GM21825 (cell line): ENCODE results near the gene U2SURP.

Experiments used
- ATAC-seq: cut with Tn5 transposase; IDR thresholded peaks from one replicate; pipeline ENCODE4 v1.9.1; 2021; ENCODE audit warnings: mild to moderate bottlenecking, moderate library complexity; ENCODE audit not compliant: unreplicated experiment

Gene U2SURP

GRCh38 chr3:143001369-143002082, at the start of gene U2SURP:
TSS of gene U2SURP (plus strand) at chr3:143001570. CDS start at chr3:143001629, 59 bp downstream.
- ATAC-seq = peak; percentile 90

- no peak for ATAC-seq
Measured at GRCh38 chr3:142951794-142952193, 49.6 kb upstream of the U2SURP start.

- ATAC-seq = no peak
Measured at GRCh38 chr3:142952272-142953193, 48.8 kb upstream of the U2SURP start.

DNA sequence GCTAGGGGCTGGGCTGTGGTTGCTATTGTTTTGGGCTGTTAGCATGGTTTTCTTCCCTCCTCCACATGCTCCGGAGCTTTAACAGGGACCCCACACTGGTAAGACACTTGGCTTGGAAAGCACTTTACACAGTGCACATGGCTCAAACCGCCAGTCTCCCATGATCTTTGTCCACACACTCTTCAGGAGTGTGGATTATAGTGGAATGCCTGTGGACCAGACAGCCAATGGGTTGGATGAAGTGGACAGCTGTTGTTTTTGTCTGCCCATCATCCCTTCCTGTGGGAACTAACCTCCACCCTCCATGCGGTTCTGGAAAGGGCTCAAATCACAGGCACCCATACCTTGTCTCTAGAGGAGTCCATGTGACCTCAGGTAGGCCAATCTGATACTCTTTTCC, 47.9 kb upstream of the U2SURP start:
- ATAC-seq = no peak

- no peak for ATAC-seq
Measured at GRCh38 chr3:142958707-142959106, 42.7 kb upstream of the U2SURP start.

GRCh38 chr3:142960322-142960850, 41.0 kb upstream of the U2SURP start:
- ATAC-seq = no peak

DNA sequence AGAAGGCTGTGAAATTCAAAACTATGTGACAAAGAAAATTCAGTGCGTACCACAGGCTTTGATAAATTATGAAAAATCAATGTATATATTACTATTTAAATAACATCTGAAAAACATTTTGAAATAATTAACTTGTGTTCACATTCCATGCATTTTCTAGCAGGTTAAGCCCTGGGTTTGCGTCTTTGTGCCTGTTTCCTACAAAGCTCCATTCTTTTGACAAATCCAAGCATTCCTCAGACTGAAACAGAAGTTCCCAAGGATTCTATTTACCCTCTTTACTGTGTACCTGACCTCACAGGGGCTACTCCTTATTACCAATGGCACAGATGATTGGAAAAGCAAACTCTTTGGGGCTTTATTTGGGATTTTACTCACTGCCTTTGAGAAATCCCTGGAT, 39.8 kb upstream of the U2SURP start:
- ATAC-seq = no peak

GRCh38 chr3:142962175-142962519, 39.2 kb upstream of the U2SURP start:
- ATAC-seq = no peak

DNA sequence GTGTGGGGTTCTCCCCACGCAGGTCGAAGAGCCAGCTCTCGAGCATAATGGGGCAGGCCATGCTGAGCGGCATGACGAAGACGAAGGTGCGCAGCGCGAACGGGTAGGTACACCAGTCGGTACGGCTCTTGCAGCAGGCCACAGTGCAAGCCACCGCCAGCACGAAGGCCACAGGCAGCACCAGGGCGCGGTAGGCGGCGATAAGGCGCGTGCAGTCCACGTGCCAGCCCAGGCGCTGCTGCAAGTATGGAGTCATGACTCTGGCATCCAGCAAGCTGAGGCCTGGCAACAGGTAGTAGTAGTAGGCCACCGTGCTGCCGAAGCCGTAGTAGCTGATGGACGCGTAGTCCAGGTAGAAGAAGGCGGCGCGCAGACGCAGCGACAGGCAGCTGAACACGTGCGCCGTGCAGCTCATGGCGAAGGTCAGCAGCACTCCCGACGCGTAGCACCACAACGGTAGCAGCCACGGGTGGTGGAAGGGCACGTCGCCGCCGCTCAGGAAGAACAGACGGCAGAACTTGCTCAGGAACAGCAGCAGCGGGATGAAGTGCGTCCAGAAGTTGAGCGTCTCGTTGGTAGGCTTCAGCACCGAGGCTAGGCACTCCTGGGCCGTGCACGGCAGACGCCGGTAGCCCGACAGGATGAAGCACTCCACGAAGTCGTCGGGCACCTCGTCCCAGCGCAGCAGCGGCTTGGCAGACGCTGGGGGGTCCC, 38.7 kb upstream of the U2SURP start:
- no peak for ATAC-seq

DNA sequence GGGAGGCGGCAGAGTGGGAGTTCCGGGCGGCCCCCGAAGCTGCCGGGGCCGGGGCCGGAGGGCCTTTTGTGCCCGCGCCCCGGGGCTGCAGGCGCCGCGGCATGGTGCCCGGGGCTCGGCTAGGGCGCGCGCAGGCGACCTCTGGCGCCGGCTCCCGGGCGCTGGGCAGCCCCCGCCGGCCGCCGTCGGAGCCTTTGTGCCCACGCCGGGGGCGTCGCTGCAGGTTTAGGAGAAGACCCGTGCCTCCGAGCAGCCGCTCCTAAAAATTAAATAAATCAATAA, 38.2 kb upstream of the U2SURP start:
- no peak for ATAC-seq

GRCh38 chr3:142963516-142964448, 37.6 kb upstream of the U2SURP start, which contains the start of gene PAQR9:
TSS of gene PAQR9 (minus strand) at chr3:142963674. CDS start at chr3:142963336, 338 bp downstream.
- no peak for ATAC-seq

GRCh38 chr3:142965581-142965980, 35.8 kb upstream of the U2SURP start:
- no peak for ATAC-seq

DNA sequence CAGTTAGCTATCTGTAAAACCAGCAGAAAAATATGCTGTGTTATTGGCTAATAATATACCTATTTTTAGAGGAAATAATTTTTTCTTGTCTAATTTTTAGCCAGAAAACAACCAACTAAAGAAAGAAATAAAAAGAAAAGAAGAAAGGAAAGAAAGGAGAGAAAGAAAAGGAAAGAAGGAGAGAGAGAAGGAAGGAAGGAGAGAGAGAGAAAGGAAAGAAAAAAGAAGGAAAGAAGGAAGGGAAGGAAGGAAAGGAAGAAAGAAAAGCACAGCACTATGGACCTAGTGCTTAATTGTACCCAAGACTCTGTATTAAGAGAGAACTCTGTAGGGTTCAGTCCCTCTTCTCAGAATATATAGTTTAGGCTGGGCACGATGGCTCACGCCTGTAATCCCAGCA, 34.6 kb upstream of the U2SURP start:
- no peak for ATAC-seq

DNA sequence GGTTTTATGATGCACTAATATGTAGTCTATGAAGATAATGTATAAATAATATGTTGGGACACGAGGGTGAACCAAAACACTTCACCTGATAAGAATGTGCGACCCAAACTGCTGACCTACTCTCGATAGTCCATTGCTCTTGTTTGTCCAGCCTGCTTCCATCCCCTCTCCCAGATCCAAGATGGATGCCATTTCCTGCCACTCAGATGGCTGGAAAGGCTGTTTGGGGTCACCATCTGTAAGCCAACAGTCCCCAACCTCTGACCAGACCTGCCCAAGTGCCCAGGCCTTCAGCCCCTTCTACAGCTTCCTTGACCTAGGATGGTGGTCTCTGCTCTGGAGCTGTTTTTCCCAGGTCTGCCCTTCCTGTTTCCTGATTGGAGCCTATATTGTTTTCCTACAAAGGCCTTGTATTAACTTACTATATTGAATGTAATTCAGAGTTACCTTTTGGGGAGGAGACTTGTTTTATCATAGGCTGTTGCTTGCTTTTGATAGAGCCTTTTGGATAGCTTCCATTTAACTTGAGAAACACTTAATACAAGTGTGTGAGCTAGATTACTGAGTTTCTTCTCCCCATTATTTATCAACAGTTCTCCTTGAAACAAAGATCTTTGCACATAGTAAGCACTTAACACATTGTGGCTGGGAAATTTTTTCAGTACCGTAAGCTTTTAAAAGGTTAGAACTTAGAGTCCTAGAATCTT, 32.9 kb upstream of the U2SURP start:
- no peak for ATAC-seq

- no peak for ATAC-seq
Measured at GRCh38 chr3:142971431-142971830, 29.9 kb upstream of the U2SURP start.

GRCh38 chr3:142972092-142972753, 29.1 kb upstream of the U2SURP start:
- ATAC-seq = no peak

GRCh38 chr3:142973217-142974009, 28.0 kb upstream of the U2SURP start:
- no peak for ATAC-seq

- no peak for ATAC-seq
Measured at GRCh38 chr3:142975316-142975995, 25.9 kb upstream of the U2SURP start.
